HG03439 (cell line): ENCODE data around the gene AKAP13.
A peak's percentile ranks its signal among the peaks of the same experiment; 100 is the strongest.
"Not testable (repeated sequence)": the region's sequence is repeated elsewhere in the genome, so short reads cannot be mapped to it uniquely, and the experiment has no call there.

ENCODE experiments used
- ATAC-seq: cut with Tn5 transposase; IDR thresholded peaks from one replicate; pipeline ENCODE4 v1.9.1; 2021; ENCODE audit warnings: mild to moderate bottlenecking, moderate library complexity; ENCODE audit not compliant: unreplicated experiment

Gene AKAP13

GRCh38 chr15:85349062-85349461 is 31.3 kb upstream of the AKAP13 start:
- ATAC-seq = not testable (repeated sequence)

GRCh38 chr15:85350395-85350794 is 30.0 kb upstream of the AKAP13 start:
- ATAC-seq = no peak

GRCh38 chr15:85351501-85351900 is 28.9 kb upstream of the AKAP13 start:
- not testable (repeated sequence) for ATAC-seq

GRCh38 chr15:85351965-85352364 is 28.4 kb upstream of the AKAP13 start:
- ATAC-seq = no peak

- ATAC-seq = no peak
Observed at GRCh38 chr15:85353516-85353915, 26.9 kb upstream of the AKAP13 start.

- ATAC-seq = no peak
Observed at GRCh38 chr15:85354461-85354860, 25.9 kb upstream of the AKAP13 start.

- ATAC-seq = no peak
Observed at GRCh38 chr15:85354948-85355347, 25.5 kb upstream of the AKAP13 start.

- no peak for ATAC-seq
Observed at GRCh38 chr15:85356276-85356675, 24.1 kb upstream of the AKAP13 start.

GRCh38 chr15:85361323-85361722 is 19.1 kb upstream of the AKAP13 start:
- ATAC-seq = peak; percentile 75

- no peak for ATAC-seq
Observed at GRCh38 chr15:85362436-85363081, 17.8 kb upstream of the AKAP13 start.

GRCh38 chr15:85365980-85366379 is 14.4 kb upstream of the AKAP13 start:
- no peak for ATAC-seq

GRCh38 chr15:85367741-85368140 is 12.7 kb upstream of the AKAP13 start:
- no peak for ATAC-seq

GRCh38 chr15:85374831-85375230 is 5.6 kb upstream of the AKAP13 start:
- ATAC-seq = no peak

- no peak for ATAC-seq
Observed at GRCh38 chr15:85377269-85377668, 3.1 kb upstream of the AKAP13 start.

- ATAC-seq = no peak
Observed at GRCh38 chr15:85377986-85378385, 2.4 kb upstream of the AKAP13 start.

GRCh38 chr15:85379403-85380131 is 836 bp upstream of the AKAP13 start:
- no peak for ATAC-seq

- ATAC-seq = peak; percentile 41
Observed at GRCh38 chr15:85380812-85381642, 624 bp downstream of the AKAP13 start.

- no peak for ATAC-seq
Observed at GRCh38 chr15:85381850-85382751, 1.7 kb downstream of the AKAP13 start.

GRCh38 chr15:85382942-85383341 is 2.5 kb downstream of the AKAP13 start:
- ATAC-seq = no peak

- ATAC-seq = no peak
Observed at GRCh38 chr15:85383470-85384148, 3.2 kb downstream of the AKAP13 start.
